HG03442 (cell line): ENCODE data around the gene F10.
"Not testable (repeated sequence)": the region's sequence is repeated elsewhere in the genome, so short reads cannot be mapped to it uniquely, and the experiment has no call there.

ENCODE experiments used
- ATAC-seq: cut with Tn5 transposase; IDR thresholded peaks from one replicate; pipeline ENCODE4 v1.9.1; 2021; ENCODE audit warnings: mild to moderate bottlenecking, moderate library complexity; ENCODE audit not compliant: unreplicated experiment

The F10 gene

GRCh38 chr13:113122550-113123225 lies at the start of gene F10:
TSS of gene F10 (plus strand) at chr13:113122799. CDS start at chr13:113122856, 57 bp downstream.
- no peak for ATAC-seq

- ATAC-seq = no peak
Measured at GRCh38 chr13:113073942-113074341, 48.7 kb upstream of the F10 start.

GRCh38 chr13:113074401-113074800 lies 48.2 kb upstream of the F10 start:
- no peak for ATAC-seq

GRCh38 chr13:113074876-113075275 lies 47.7 kb upstream of the F10 start:
- no peak for ATAC-seq

GRCh38 chr13:113075711-113076110 lies 46.9 kb upstream of the F10 start:
- no peak for ATAC-seq

GRCh38 chr13:113076681-113077401 lies 45.8 kb upstream of the F10 start:
- ATAC-seq = no peak

- ATAC-seq = no peak
Measured at GRCh38 chr13:113077566-113077952, 45.0 kb upstream of the F10 start.

- ATAC-seq = no peak
Measured at GRCh38 chr13:113077953-113078901, 44.4 kb upstream of the F10 start.

GRCh38 chr13:113078902-113079780 lies 43.5 kb upstream of the F10 start:
- ATAC-seq = no peak

GRCh38 chr13:113079781-113080080 lies 42.9 kb upstream of the F10 start:
- ATAC-seq = not testable (repeated sequence)

- ATAC-seq = no peak
Measured at GRCh38 chr13:113080361-113080831, 42.2 kb upstream of the F10 start.

- no peak for ATAC-seq
Measured at GRCh38 chr13:113080901-113081521, 41.6 kb upstream of the F10 start.

GRCh38 chr13:113082198-113083021 lies 40.2 kb upstream of the F10 start:
- ATAC-seq = no peak

GRCh38 chr13:113083022-113083373 lies 39.6 kb upstream of the F10 start:
- ATAC-seq = no peak

- ATAC-seq = no peak
Measured at GRCh38 chr13:113083402-113084061, 39.1 kb upstream of the F10 start.

GRCh38 chr13:113084094-113084942 lies 38.3 kb upstream of the F10 start:
- ATAC-seq = no peak

GRCh38 chr13:113084943-113085540 lies 37.6 kb upstream of the F10 start:
- no peak for ATAC-seq
